Smooth muscle cell (in vitro differentiated cells): ENCODE measurements around the gene TP53I13. TPM values are rescaled to one million over a fixed set of nuclear protein-coding genes. Genes with fewer than 3 reads are reported as not detected.

Experiments used
- DNase-seq: peaks from one replicate; lab custom pipeline; 2025; ENCODE audit not compliant: unreplicated experiment; lab: John Stamatoyannopoulos, UW
- H2AFZ ChIP-seq: fragments of 200-600 bp; sonication (generic); 2 replicates; pipeline ENCODE4 v1.6.0; 2016; ENCODE audit warnings: antibody characterized with exemption, low read depth, mild to moderate bottlenecking
- H3F3A ChIP-seq: fragments of 200-600 bp; sonication (generic); 2 replicates; pipeline ENCODE4 v1.6.0; 2017; ENCODE audit warnings: antibody characterized with exemption, low read depth
- H3K27ac ChIP-seq: fragments of 200-600 bp; sonication (generic); 2 replicates; pipeline ENCODE4 v1.5.1; 2016; ENCODE audit warnings: low read depth, mild to moderate bottlenecking
- H3K27me3 ChIP-seq: fragments of 200-600 bp; sonication (generic); 2 replicates; pipeline ENCODE4 v1.6.1; 2016; ENCODE audit warnings: low read depth, mild to moderate bottlenecking
- H3K36me3 ChIP-seq: fragments of 200-600 bp; sonication (generic); 2 replicates; pipeline ENCODE4 v1.5.1; 2016; ENCODE audit warnings: low read depth
- H3K4me1 ChIP-seq: fragments of 200-600 bp; sonication (generic); 2 replicates; pipeline ENCODE4 v1.5.1; 2016; ENCODE audit warnings: low read depth
- H3K4me2 ChIP-seq: fragments of 200-600 bp; sonication (generic); 2 replicates; pipeline ENCODE4 v1.6.0; 2016; ENCODE audit warnings: mild to moderate bottlenecking
- H3K4me3 ChIP-seq: fragments of 200-600 bp; sonication (generic); 2 replicates; pipeline ENCODE4 v1.5.1; 2016; ENCODE audit warnings: mild to moderate bottlenecking
- H3K79me2 ChIP-seq: fragments of 200-600 bp; sonication (generic); 2 replicates; pipeline ENCODE4 v1.6.0; 2016; ENCODE audit warnings: low read depth, mild to moderate bottlenecking
- H3K9ac ChIP-seq: fragments of 200-600 bp; sonication (generic); 2 replicates; pipeline ENCODE4 v1.6.0; 2016; ENCODE audit warnings: low read depth
- H3K9me3 ChIP-seq: fragments of 200-600 bp; sonication (generic); replicated peaks from 2 replicates; pipeline ENCODE4 v1.5.1; 2016; ENCODE audit warnings: low read depth
- H4K20me1 ChIP-seq: fragments of 200-600 bp; sonication (generic); 2 replicates; pipeline ENCODE4 v1.6.0; 2016; ENCODE audit warnings: low read depth
- CTCF ChIP-seq: fragments of 200-600 bp; sonication (generic); IDR thresholded peaks from 2 replicates; pipeline ENCODE4 v1.5.1; 2017; ENCODE audit warnings: borderline replicate concordance, mild to moderate bottlenecking, antibody characterized with exemption; ENCODE audit not compliant: insufficient read depth, poor library complexity, severe bottlenecking
- WGBS: methylation state at CpG from one replicate; pipeline ENCODE4 v1.1.7; 2016; ENCODE audit warnings: low lambda C conversion rate; 5-methylcytosine and 5-hydroxymethylcytosine counted together
- polyA plus RNA-seq: library from polyadenylated mRNA; unstranded; fragments of >200 nt; fragmentation: Nextera tagmentation; extraction: Ambion mirVana; gene quantifications from 2 replicates; pipeline ENCODE4 v1.2.1, GENCODE V29; 2016
- total RNA-seq: library from RNA; depleted of rRNA; stranded (reverse); fragments of >200 nt; gene quantifications from 2 replicates; pipeline ENCODE4 v1.2.3, GENCODE V29; 2014

TP53I13 gene
- total and polyA plus RNA-seq, 2 experiments from 2014 or later = 50.7 to 105 TPM

- no peak for TF ChIP-seq CTCF
- Histone ChIP-seq H3K27me3 (no peaks in the 10 kb centered on the region), H3F3A (peaks cover 6% of the 10 kb centered on the region), H3K4me1 (peaks cover 15% of the 10 kb centered on the region), H3K9ac (no peak overlapping the region), H3K4me2 (no peak overlapping the region), H3K36me3 (no peaks in the 10 kb centered on the region), H2AFZ (no peak overlapping the region), H3K4me3 (no peak overlapping the region), H3K27ac (no peak overlapping the region), H3K79me2 (peaks cover 7% of the 10 kb centered on the region), H4K20me1 (no peaks in the 10 kb centered on the region), H3K9me3 (no peaks in the 10 kb centered on the region)
- 86% methylated on average over 13 of the region's 14 CpGs for WGBS
- DNase-seq = no peak
Observed at GRCh38 chr17:29573871-29574731, 5.6 kb downstream of the TP53I13 start.

DNA sequence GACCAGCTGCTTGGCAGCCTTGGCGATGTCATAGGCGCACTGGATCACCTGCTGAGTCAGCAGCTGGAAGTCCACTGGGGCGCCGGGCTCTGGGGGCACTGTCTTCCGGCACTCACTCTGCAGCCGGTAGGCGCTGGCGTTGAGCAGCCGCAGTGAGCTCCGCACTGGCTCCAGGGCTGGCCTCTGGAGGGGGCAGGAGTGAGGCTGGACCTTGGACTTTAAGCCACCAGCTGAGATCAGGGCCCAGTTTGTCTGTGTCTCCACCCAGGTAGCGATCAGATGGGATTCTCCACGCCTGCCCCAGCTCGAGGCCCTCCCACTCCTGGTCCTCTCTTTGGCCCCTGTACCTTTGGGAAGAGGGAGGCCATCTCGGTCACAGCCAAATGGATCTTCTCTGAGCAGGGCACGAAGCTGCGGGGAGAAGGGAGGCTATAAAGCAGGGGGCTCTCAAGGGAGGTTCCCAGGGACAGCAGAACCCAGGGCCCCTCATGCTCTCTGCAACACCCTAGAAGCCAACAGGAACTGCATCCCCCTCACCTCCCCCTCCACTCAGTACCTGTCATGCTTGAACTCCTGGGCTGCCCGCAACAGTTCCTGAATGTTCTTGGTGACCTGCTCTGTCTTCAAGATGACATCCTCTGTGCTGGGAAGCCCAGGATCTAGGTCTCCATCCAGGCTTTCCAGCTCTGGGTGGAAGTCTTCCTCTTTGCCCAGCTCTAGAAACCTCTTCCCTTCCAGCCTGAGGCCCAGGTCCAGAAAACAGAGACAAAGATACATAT, 6.4 kb downstream of the TP53I13 start:
- peaks cover 7% of the 10 kb centered on the region for H3K4me1 ChIP-seq
- no peak for TF ChIP-seq CTCF
- peaks cover 7% of the 10 kb centered on the region for H3K79me2 ChIP-seq
- H3K27ac ChIP-seq = no peak overlapping the region
- no peak overlapping the region for H3K4me3 ChIP-seq
- H3K36me3 ChIP-seq = no peaks in the 10 kb centered on the region
- H3K27me3 ChIP-seq = no peaks in the 10 kb centered on the region
- WGBS = 95% methylated on average over 17 of the region's 17 CpGs
- H3F3A ChIP-seq = no peaks in the 10 kb centered on the region
- H3K4me2 ChIP-seq = no peak overlapping the region
- H4K20me1 ChIP-seq = peaks cover under 1% of the 10 kb centered on the region
- H3K9me3 ChIP-seq = no peaks in the 10 kb centered on the region
- H3K9ac ChIP-seq = no peak overlapping the region
- no peak for DNase-seq
- no peak overlapping the region for H2AFZ ChIP-seq

DNA sequence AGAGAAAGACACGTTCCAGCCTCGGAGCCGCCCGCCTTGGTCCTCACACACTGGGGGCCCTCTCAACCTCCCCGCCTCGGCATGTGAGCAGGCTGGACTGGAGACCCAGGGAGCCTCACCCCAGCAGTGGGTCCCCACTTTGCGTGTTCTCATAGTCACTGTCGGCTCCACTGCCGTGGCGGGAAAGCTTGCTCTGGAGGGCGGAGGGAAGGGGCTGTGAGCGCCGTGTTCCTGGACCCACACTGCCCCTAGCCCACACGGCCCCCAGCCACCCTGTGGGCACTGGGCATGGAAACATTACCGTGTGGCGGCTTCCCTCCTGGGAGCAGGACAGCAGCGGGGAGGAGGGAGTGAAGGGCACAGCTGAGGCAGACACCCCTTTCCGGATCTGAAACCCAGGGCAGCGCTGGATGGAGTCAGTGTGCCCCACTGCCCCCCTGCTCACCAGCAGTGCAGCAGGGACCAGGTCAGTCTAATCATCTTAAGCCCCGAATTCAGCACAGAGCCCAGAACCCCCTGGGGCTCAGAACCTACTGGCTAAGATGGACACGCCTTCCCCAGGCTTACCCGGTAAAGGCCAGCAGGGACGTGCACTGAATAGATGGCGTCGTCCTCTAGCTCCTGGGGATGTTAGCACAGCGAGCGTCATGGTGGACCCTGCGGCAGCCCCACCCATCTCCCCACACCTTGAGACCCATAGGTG, 7.2 kb downstream of the TP53I13 start:
- TF ChIP-seq CTCF = no peak

More for the DNA sequence above, 7.2 kb downstream of the TP53I13 start:
- no peaks in the 10 kb centered on the region for H3K36me3 ChIP-seq
- no peaks in the 10 kb centered on the region for H3K27me3 ChIP-seq
- H4K20me1 ChIP-seq = peaks cover 6% of the 10 kb centered on the region
- no peaks in the 10 kb centered on the region for H3F3A ChIP-seq
- peaks cover 6% of the 10 kb centered on the region for H3K4me1 ChIP-seq
- 96% methylated on average over 26 of the region's 28 CpGs for WGBS
- H3K4me3 ChIP-seq = no peak overlapping the region
- no peak overlapping the region for H3K27ac ChIP-seq
- DNase-seq = no peak
- no peaks in the 10 kb centered on the region for H3K9me3 ChIP-seq
- H3K4me2 ChIP-seq = no peak overlapping the region
- H2AFZ ChIP-seq = no peak overlapping the region
- no peak overlapping the region for H3K9ac ChIP-seq
- peaks cover 4% of the 10 kb centered on the region for H3K79me2 ChIP-seq
